Epidermal melanocyte (primary cell): ENCODE data around the gene MAP7D3.
"Not testable (repeated sequence)": the region's sequence is repeated elsewhere in the genome, so short reads cannot be mapped to it uniquely, and the experiment has no call there.

Experiments used
- DNase-seq: peaks from one replicate; pipeline ENCODE4 v3.0.0; 2011; ENCODE audit warnings: low spot score; ENCODE audit not compliant: insufficient read length

The MAP7D3 gene

GRCh38 chrX:136185401-136186022 is 65.7 kb downstream of the MAP7D3 start:
- no peak for DNase-seq

DNA sequence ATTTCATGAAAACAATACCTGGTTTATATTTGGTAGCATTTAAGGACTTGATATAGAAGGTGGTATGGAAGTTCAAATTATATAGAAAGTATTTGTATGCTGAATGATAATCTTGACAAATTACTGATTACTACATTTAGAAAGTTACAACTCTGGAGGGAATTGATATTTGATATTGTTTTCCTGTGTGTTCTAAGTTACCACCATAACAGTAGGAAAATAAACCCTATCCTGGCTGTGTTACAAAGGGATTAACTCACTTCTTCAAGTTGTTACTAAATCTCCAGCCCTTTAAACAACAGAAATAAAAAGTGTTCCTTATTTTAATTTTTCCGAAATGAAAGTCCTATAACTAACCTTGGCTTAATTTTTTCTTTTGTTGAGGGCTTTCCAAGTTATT is 67.3 kb downstream of the MAP7D3 start:
- no peak for DNase-seq

DNA sequence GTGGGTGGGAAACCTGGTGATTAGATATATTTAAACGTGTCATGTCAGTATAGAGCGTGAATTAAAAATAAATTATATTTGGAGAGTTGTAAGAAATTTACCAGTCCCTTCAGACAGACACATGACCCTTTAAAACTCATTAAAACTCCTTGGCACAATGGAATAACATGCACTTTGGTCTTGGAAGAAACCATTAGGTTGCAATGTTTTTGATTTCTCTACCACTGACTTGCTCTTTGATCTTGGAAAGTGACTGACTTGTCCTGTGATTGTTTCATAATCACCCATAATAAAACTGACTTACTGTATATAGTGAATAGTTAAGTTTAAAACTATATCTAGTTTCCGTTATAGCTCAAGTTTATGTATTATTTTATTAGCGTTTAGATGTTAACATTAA is 68.0 kb downstream of the MAP7D3 start:
- no peak for DNase-seq

DNA sequence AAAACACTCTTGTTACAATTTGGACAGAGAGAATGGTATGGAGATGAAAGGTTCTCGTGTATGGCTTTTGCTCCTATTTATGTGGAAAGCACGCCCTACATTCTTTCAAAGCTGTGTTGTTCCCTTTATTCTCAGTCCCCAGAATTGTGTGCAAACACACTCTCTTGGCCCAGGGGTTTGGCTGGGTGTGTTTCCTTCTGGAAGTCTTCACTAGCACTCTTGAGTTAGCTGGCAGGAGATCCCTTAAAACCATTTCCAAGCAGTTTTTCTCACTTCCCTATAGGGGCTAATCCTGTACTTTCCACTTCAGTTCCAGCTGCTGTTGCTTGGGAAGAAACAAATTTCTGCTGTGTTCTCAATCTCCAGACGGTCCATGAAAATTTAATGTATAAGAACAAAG is 68.8 kb downstream of the MAP7D3 start:
- no peak for DNase-seq

DNA sequence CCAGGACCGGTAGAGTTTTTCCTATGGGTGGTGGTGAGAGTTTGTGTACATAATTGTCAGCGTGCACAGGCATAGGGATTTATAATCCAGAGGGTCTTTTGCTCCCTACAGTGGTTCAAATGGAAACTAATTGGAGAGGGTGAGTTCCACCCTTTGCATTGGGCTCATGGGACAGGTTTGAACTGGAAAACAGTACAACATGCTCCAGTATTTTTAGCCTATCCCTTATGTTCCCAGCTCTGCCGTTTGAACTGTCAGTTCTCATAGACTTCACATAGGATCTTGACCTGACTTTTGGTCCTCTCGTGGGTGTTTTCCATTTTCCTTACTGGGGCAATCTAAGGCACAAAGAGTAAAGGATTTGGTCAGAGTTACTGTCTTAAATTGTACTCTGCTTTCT is 72.1 kb downstream of the MAP7D3 start:
- DNase-seq = no peak

DNA sequence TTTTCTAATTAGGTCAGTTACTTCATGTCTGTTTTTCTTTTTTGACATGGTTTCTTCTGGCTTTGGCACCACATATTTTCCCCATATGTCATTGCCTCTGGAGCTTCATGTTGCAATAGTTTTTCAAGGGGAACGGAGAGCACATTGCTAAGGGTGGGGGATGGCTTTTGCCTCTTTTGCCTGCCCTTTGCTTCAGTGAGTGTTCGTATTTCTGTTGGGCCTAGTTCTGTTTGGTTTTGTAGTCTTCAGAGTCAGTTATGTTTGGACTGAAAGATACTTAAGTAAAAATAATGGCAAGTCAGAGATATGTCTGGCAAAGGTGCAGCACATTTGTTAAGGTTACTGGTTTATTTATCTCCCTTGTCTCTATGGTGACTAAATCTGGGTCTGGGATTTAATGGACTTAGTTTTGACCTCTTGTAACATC is 74.8 kb downstream of the MAP7D3 start:
- peak; percentile 26 for DNase-seq

- no peak for DNase-seq
Observed at GRCh38 chrX:136171420-136171819, 79.8 kb downstream of the MAP7D3 start.

GRCh38 chrX:136170139-136170800 is 80.9 kb downstream of the MAP7D3 start:
- no peak for DNase-seq

DNA sequence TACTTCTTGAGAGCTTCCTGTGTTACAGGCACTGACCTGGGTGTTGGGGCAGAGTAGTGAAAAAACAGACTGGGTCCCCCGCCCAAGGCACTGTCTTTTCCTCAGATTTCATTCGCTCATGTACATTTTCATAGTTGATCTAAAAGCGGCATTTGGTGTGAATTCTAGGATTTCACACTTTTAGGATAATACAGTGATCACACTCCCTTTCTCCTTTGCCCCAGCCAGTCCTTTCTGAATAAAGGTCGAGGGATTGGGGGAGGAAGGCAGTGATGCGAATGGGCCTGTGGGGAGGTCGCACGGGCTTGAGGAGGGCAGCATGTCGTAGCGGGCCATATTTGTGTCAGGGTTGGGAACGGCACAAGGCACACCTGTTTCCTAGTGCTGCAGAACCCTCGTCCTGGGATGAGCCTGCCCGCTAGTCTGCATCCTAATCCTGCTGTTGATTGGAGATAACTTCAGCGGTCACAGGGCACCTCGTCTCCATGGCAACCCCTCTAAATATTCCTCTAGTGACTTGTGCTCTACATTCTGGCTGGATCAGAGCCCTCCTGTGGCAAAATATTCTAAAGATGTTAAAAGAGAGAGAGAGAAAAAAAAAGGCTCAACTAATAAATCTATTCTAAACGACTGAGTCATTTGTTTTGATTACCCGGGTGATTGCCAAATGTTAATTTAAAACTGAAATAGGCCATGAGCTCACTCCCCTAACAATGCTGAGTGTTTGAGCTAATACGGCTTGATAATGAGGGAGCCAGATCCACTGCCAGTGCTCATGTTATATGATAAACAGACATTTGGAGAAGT is 82.1 kb downstream of the MAP7D3 start:
- no peak for DNase-seq

DNA sequence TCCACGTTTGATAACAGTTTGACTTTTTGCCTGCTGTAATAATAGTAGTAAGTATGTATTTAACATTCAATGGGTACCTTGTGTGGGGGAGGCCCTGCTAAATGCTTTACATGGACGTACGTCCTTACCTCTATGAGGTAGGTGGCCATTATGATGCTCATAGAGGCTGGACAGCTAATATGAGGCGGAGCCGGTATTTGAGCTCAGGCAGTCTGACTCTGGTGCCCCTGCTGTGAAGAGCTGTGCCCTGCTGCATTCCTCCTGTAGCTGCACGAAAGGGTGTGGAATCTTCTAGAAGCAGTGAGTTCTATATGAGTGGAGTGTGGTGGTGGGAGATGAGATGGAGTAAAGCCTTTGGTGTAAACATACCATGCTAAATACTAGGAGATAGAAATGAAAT is 83.2 kb downstream of the MAP7D3 start:
- DNase-seq = not testable (repeated sequence)

GRCh38 chrX:136166221-136166855 is 84.9 kb downstream of the MAP7D3 start:
- DNase-seq = no peak

DNA sequence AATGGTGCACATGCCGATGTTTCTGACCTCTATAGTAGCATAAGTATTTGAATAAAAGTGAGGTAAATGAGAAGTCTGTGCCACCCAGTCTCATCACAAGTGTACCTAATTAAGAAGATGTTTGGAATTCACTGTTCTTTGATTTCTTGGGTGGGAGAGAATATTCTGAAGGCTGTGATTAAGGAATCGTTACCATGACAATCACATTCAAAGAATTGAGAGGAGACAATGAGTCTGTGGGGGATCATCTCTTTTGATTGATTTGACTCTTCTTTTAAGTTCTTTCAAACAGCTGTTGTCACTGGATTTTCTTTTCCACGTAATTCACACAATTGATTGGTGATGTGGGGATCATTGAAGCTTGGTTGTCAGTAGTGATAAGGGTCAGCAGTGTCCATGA is 85.8 kb downstream of the MAP7D3 start:
- no peak for DNase-seq

GRCh38 chrX:136163689-136164088 is 87.5 kb downstream of the MAP7D3 start:
- no peak for DNase-seq
